HEK293 (cell line): ENCODE data around the gene LY6G6F.

Experiments used
- BCL11A ChIP-seq: fragments of 450-650 bp; formaldehyde crosslinking; IDR thresholded peaks from 2 replicates; pipeline ENCODE4 v1.5.1; 2016; ENCODE audit warnings: low read depth, missing biosample characterization, missing genetic modification characterization
- KLF10 ChIP-seq: fragments of 450-650 bp; IDR thresholded peaks from 2 replicates; pipeline ENCODE4 v1.5.1; 2018; ENCODE audit warnings: missing biosample characterization, mild to moderate bottlenecking, missing genetic modification characterization
- KLF16 ChIP-seq: fragments of 450-650 bp; formaldehyde crosslinking; IDR thresholded peaks from 2 replicates; pipeline ENCODE4 v1.5.1; 2017; ENCODE audit warnings: missing biosample characterization, missing genetic modification characterization
- ZEB2 ChIP-seq: fragments of 450-650 bp; formaldehyde crosslinking; IDR thresholded peaks from 2 replicates; pipeline ENCODE4 v1.5.1; 2016; ENCODE audit warnings: missing biosample characterization, missing genetic modification characterization
- ZFP69B ChIP-seq: fragments of 450-650 bp; formaldehyde crosslinking; IDR thresholded peaks from 2 replicates; pipeline ENCODE4 v1.5.1; 2016; ENCODE audit warnings: missing biosample characterization, missing genetic modification characterization
- ZNF148 ChIP-seq: fragments of 450-650 bp; formaldehyde crosslinking; IDR thresholded peaks from 2 replicates; pipeline ENCODE4 v1.5.0; 2017; ENCODE audit warnings: missing biosample characterization, missing genetic modification characterization, borderline replicate concordance
- ZNF223 ChIP-seq: fragments of 450-650 bp; formaldehyde crosslinking; IDR thresholded peaks from 2 replicates; pipeline ENCODE4 v1.5.1; 2016; ENCODE audit warnings: missing biosample characterization, missing genetic modification characterization
- ZNF248 ChIP-seq: fragments of 450-650 bp; formaldehyde crosslinking; IDR thresholded peaks from 2 replicates; pipeline ENCODE4 v1.5.1; 2017; ENCODE audit warnings: missing biosample characterization, missing genetic modification characterization
- ZNF510 ChIP-seq: fragments of 450-650 bp; formaldehyde crosslinking; IDR thresholded peaks from 2 replicates; pipeline ENCODE4 v1.5.1; 2018; ENCODE audit warnings: mild to moderate bottlenecking, missing genetic modification characterization, missing biosample characterization; ENCODE audit not compliant: insufficient replicate concordance
- ZNF521 ChIP-seq: fragments of 450-650 bp; formaldehyde crosslinking; IDR thresholded peaks from 2 replicates; pipeline ENCODE4 v1.5.1; 2017; ENCODE audit warnings: missing biosample characterization, mild to moderate bottlenecking, missing genetic modification characterization
- ZNF544 ChIP-seq: fragments of 450-650 bp; formaldehyde crosslinking; IDR thresholded peaks from 2 replicates; pipeline ENCODE4 v1.5.0; 2017; ENCODE audit warnings: missing biosample characterization, missing genetic modification characterization
- ZNF585B ChIP-seq: fragments of 450-650 bp; formaldehyde crosslinking; IDR thresholded peaks from 2 replicates; pipeline ENCODE4 v1.5.1; 2016; ENCODE audit warnings: missing biosample characterization, missing genetic modification characterization
- ZNF692 ChIP-seq: fragments of 450-650 bp; formaldehyde crosslinking; IDR thresholded peaks from 2 replicates; pipeline ENCODE4 v1.5.1; 2016; ENCODE audit warnings: missing biosample characterization, missing genetic modification characterization
- TF ChIP-seq, protein P1 (sequence below): fragments of 450-650 bp; formaldehyde crosslinking; IDR thresholded peaks from 2 replicates; pipeline ENCODE4 v1.5.1; 2016; ENCODE audit warnings: missing biosample characterization, missing genetic modification characterization, borderline replicate concordance
- TF ChIP-seq, protein P2 (sequence below): sonication (generic); formaldehyde crosslinking; IDR thresholded peaks from 2 replicates; pipeline ENCODE4 v1.8.1; 2022; ENCODE audit warnings: mild to moderate bottlenecking, moderate library complexity, missing genetic modification reagents
- TF ChIP-seq, protein P3 (sequence below): fragments of 450-650 bp; formaldehyde crosslinking; IDR thresholded peaks from 2 replicates; pipeline ENCODE4 v1.5.1; 2017; ENCODE audit warnings: missing biosample characterization, missing genetic modification characterization
- TF ChIP-seq, protein P4 (sequence below): fragments of 450-650 bp; formaldehyde crosslinking; IDR thresholded peaks from 2 replicates; pipeline ENCODE4 v1.5.1; 2016; ENCODE audit warnings: missing biosample characterization, missing genetic modification characterization

The LY6G6F gene

GRCh38 chr6:31737991-31738979 lies 31.6 kb downstream of the LY6G6F start (continued):
- TF ChIP-seq, protein P1, sequence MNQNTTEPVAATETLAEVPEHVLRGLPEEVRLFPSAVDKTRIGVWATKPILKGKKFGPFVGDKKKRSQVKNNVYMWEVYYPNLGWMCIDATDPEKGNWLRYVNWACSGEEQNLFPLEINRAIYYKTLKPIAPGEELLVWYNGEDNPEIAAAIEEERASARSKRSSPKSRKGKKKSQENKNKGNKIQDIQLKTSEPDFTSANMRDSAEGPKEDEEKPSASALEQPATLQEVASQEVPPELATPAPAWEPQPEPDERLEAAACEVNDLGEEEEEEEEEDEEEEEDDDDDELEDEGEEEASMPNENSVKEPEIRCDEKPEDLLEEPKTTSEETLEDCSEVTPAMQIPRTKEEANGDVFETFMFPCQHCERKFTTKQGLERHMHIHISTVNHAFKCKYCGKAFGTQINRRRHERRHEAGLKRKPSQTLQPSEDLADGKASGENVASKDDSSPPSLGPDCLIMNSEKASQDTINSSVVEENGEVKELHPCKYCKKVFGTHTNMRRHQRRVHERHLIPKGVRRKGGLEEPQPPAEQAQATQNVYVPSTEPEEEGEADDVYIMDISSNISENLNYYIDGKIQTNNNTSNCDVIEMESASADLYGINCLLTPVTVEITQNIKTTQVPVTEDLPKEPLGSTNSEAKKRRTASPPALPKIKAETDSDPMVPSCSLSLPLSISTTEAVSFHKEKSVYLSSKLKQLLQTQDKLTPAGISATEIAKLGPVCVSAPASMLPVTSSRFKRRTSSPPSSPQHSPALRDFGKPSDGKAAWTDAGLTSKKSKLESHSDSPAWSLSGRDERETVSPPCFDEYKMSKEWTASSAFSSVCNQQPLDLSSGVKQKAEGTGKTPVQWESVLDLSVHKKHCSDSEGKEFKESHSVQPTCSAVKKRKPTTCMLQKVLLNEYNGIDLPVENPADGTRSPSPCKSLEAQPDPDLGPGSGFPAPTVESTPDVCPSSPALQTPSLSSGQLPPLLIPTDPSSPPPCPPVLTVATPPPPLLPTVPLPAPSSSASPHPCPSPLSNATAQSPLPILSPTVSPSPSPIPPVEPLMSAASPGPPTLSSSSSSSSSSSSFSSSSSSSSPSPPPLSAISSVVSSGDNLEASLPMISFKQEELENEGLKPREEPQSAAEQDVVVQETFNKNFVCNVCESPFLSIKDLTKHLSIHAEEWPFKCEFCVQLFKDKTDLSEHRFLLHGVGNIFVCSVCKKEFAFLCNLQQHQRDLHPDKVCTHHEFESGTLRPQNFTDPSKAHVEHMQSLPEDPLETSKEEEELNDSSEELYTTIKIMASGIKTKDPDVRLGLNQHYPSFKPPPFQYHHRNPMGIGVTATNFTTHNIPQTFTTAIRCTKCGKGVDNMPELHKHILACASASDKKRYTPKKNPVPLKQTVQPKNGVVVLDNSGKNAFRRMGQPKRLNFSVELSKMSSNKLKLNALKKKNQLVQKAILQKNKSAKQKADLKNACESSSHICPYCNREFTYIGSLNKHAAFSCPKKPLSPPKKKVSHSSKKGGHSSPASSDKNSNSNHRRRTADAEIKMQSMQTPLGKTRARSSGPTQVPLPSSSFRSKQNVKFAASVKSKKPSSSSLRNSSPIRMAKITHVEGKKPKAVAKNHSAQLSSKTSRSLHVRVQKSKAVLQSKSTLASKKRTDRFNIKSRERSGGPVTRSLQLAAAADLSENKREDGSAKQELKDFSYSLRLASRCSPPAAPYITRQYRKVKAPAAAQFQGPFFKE (tag by site-specific recombination): no peak
- TF ChIP-seq ZNF223 (tag by site-specific recombination) (no peak), ZNF148 (tag by site-specific recombination) (no peak), ZNF248 (tag by site-specific recombination) (no peak), KLF16 (tag by site-specific recombination) (no peak), KLF10 (tag by site-specific recombination) (no peak), ZFP69B (tag by site-specific recombination) (peak; percentile 63), ZNF521 (tag by site-specific recombination) (no peak), ZNF544 (no peak), ZNF585B (tag by site-specific recombination) (no peak), BCL11A (no peak), ZEB2 (tag by site-specific recombination) (peak; percentile 9; the same call in 1 of the 2 replicates), ZNF692 (tag by site-specific recombination) (peak; percentile 87), ZNF510 (tag by site-specific recombination) (no peak)
- TF ChIP-seq, protein P2, sequence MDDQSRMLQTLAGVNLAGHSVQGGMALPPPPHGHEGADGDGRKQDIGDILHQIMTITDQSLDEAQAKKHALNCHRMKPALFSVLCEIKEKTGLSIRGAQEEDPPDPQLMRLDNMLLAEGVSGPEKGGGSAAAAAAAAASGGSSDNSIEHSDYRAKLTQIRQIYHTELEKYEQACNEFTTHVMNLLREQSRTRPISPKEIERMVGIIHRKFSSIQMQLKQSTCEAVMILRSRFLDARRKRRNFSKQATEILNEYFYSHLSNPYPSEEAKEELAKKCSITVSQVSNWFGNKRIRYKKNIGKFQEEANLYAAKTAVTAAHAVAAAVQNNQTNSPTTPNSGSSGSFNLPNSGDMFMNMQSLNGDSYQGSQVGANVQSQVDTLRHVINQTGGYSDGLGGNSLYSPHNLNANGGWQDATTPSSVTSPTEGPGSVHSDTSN (CRISPR knock-in tag): no peak
- TF ChIP-seq, protein P3, sequence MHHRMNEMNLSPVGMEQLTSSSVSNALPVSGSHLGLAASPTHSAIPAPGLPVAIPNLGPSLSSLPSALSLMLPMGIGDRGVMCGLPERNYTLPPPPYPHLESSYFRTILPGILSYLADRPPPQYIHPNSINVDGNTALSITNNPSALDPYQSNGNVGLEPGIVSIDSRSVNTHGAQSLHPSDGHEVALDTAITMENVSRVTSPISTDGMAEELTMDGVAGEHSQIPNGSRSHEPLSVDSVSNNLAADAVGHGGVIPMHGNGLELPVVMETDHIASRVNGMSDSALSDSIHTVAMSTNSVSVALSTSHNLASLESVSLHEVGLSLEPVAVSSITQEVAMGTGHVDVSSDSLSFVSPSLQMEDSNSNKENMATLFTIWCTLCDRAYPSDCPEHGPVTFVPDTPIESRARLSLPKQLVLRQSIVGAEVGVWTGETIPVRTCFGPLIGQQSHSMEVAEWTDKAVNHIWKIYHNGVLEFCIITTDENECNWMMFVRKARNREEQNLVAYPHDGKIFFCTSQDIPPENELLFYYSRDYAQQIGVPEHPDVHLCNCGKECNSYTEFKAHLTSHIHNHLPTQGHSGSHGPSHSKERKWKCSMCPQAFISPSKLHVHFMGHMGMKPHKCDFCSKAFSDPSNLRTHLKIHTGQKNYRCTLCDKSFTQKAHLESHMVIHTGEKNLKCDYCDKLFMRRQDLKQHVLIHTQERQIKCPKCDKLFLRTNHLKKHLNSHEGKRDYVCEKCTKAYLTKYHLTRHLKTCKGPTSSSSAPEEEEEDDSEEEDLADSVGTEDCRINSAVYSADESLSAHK: no peak
- TF ChIP-seq, protein P4, sequence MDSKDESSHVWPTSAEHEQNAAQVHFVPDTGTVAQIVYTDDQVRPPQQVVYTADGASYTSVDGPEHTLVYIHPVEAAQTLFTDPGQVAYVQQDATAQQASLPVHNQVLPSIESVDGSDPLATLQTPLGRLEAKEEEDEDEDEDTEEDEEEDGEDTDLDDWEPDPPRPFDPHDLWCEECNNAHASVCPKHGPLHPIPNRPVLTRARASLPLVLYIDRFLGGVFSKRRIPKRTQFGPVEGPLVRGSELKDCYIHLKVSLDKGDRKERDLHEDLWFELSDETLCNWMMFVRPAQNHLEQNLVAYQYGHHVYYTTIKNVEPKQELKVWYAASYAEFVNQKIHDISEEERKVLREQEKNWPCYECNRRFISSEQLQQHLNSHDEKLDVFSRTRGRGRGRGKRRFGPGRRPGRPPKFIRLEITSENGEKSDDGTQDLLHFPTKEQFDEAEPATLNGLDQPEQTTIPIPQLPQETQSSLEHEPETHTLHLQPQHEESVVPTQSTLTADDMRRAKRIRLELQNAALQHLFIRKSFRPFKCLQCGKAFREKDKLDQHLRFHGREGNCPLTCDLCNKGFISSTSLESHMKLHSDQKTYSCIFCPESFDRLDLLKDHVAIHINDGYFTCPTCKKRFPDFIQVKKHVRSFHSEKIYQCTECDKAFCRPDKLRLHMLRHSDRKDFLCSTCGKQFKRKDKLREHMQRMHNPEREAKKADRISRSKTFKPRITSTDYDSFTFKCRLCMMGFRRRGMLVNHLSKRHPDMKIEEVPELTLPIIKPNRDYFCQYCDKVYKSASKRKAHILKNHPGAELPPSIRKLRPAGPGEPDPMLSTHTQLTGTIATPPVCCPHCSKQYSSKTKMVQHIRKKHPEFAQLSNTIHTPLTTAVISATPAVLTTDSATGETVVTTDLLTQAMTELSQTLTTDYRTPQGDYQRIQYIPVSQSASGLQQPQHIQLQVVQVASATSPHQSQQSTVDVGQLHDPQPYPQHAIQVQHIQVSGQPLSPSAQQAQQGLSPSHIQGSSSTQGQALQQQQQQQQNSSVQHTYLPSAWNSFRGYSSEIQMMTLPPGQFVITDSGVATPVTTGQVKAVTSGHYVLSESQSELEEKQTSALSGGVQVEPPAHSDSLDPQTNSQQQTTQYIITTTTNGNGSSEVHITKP: peak; percentile 62
